GM19452 (cell line): ENCODE measurements around the gene BCAS3.
"Not testable (repeated sequence)": the region's sequence is repeated elsewhere in the genome, so short reads cannot be mapped to it uniquely, and the experiment has no call there.

Experiments
- ATAC-seq: cut with Tn5 transposase; IDR thresholded peaks from one replicate; pipeline ENCODE4 v1.9.1; 2021; ENCODE audit not compliant: unreplicated experiment

BCAS3 gene

DNA sequence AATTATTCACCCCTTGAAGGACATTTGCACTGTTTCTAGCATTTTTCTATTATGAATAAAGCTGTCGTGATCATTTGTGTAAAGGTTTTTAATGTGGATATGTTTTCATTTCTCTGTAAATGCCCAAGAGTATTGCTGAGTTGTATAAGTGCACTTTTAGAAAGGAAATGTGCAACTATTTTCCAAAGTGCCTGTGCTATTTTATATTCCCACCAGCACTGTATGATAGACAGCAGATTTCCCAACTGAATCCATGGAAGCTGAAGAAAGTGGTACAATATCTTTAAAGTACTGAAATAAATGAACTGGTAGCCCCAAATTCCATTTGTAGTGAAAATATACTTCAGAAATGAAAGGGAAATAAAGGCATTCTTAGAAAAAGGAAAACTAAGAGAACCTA, 238.4 kb downstream of the BCAS3 start:
- ATAC-seq: no peak

DNA sequence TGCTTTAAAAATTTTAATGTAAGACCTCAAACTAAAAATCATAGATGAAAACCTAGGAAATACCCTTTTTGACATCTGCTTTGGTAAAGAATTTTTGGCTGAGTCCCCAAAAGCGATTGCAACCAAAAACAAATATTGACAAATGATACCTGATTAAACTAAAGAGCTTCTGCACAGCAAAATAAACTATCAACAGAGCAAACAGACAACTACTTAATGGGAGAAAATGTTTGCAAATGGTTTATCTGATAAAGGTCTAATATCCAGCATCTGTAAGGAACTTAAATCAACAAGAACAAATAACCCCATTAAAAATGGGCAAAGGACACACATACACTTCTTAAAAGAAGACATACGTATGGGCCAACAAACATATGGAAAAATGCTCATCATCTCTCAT, 242.5 kb downstream of the BCAS3 start:
- no peak for ATAC-seq

DNA sequence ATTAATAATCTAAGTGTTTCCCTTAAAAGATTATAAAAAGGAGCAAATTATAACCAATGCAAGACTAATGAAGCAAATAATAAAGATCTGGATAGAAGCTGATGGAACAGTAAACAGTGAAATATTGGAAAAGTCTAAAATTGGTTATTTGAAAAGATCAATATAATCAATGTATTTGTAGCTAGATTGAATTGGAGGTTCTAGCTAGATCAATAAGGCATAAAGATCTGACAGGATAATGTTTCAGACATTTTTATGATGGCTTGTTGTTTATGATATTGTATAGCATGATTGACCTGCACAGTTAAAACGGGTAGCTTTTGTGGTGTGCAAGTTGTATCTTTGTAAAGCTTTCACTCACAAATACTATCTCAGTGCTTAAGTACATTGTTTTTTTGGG, 245.3 kb downstream of the BCAS3 start:
- no peak for ATAC-seq

DNA sequence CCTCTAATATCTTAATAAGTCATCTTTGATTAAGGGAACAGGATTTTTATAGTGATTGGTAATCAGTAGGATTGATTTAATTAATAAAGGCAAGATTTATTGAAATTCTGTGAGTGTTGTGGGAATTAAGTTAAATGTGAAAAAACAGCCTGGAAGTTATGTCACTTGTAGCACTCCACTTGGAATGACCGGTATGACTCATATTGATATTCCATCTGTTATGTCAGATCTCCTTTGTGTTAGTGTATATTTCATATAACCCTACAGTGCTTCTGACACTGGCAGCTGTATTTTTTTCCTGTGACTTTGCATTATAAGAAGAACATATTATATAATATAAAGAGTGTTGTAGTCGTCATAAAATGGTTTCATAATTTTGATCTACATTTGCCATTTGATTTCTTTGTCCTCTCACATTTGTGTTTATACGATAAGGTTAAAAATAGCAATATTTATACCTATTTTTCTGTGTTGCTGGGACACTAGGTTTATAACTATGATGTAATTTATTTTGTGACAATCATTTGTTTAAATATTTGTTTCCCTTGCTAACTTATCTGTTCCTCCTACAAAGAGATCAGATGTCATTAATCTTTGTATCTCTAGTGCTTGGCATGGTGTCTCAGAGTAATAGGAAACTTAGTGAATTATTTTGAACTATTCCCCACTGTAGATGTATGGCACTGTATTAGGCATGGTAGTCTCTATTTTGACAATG, 249.0 kb downstream of the BCAS3 start:
- no peak for ATAC-seq

DNA sequence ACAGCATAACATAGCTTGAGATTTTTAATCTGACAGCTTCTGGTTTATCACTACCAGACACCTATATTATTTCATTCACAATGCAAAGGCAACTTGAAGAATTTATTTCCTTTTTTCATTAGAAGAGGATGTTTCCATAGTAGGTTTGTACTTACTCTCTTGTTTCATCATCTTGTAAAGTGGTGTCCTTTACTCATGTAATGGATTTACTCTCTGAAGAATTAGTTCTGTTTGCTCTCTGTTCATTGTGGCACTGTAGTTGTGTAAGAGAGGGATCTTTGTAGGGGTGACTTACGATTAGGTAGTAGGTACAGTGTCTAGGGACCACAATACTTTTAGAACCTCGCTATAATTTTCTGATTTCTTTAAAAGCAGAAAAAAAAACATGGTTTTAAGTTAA, 256.1 kb downstream of the BCAS3 start:
- no peak for ATAC-seq

DNA sequence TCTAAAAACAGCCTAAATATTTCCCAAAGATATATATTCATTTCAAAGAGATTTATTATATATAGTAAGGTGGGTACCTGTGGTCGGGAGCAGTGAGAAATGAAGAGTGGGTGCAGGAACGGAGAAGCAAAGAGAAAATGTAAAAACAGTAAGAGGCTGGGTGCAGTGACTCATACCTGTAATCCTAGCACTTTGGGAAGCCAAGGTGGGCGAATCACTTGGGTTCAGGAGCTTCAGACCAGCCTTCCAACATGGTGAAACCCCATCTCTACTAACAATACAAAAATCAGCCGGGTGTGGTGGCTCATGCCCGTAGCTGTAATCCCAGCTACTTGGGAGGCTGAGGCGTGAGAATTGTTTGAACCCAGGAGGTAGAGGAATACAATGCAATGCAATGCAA, 257.1 kb downstream of the BCAS3 start:
- no peak for ATAC-seq

DNA sequence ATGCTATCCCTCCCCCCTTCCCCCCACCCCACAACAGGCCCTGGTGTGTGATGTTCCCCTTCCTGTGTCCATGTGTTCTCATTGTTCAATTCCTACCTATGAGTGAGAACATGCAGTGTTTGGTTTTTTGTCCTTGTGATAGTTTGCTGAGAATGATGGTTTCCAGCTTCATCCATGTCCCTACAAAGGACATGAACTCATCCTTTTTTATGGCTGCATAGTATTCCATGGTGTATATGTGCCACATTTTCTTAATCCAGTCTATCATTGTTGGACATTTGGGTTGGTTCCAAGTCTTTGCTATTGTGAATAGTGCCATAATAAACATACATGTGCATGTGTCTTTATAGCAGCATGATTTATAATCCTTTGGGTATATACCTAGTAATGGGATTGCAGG, 258.3 kb downstream of the BCAS3 start:
- not testable (repeated sequence) for ATAC-seq

DNA sequence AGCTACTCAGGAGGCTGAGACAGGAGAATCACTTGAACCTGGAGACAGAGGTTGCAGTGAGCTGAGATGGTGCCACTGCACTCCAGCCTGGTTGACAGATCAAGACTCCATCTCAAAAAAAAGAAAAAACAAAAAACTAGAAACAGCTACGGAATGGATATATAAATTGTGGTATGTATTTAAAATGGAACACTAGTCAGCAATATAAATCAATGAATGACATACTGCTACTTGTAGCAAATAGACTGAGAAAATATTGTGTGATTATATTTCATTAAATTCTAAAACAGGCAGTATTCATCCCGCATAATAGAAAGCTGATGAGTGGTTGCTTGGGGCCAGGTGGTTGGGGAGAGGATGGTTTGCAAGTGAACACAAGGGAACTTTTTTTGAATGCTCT, 261.7 kb downstream of the BCAS3 start:
- no peak for ATAC-seq

DNA sequence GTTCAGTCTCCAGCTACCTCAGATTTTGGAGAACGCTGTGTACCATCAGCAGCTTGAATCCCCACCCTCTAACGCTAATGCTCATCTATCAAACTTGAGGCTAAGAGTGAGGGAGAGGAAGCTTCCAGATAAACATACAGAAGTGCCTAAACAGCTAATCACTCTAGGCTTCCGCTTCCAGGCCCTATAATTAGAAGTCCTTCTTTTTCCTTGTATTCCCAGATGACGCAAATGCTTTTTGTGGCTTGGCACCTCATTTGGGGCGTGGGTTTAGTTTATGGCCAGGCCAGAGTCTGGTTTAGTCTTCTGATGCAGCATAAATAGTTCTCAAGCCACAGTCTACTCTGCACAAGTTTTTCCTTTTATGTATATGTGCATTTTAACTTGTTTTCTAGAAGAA, 263.4 kb downstream of the BCAS3 start:
- no peak for ATAC-seq

DNA sequence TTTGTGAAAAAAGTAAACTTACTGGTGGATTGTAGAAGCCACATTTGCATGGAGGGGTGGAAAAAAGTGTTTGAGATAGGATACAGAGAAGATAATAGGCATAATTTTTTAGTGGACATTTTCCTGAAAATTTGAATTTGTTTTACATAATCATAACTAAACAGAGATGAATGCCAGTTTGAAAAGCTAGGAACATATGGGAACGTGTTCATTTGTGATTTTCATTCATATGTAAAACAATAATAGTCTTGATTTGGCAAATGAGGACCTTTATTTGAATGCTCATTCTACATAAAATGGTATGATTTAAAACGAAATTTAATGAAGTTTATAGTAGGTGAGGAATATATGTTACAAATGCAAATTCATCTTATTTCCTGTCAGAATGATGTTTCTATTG, 263.9 kb downstream of the BCAS3 start:
- ATAC-seq: no peak

DNA sequence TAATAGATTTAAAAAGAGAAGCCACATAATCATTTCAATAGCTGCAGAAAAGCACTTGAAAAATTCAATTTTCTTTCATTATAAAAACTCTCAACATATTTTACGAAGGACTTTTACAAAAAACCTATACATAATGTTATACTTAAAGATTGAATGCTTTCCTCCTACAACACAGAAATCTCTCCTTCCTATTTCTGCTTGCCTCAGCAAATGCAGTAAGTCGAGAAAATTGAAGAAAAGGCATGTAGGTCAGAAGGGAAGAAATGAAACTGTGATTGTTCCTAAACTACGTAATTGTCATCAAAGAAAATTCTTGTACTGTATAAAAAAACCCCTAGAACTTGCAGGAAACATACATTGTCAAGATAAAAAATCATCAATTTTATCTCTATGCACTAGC, 267.1 kb downstream of the BCAS3 start:
- no peak for ATAC-seq

DNA sequence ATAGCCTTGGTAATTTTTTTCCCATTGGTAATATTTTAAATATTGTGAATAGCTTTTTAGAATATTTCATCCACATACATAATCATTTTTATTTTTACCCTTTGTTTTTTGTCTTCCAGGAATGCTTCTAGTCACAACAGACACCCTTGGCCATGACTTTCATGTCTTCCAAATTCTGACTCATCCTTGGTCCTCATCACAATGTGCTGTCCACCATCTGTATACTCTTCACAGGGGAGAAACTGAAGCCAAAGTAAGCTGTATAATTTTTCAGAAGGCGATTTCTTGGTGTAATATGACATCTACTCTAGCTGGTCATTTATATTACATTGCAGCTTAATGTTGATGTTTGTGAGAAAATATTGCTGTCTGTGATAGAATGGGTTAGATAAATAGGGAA, 269.4 kb downstream of the BCAS3 start:
- ATAC-seq: no peak

DNA sequence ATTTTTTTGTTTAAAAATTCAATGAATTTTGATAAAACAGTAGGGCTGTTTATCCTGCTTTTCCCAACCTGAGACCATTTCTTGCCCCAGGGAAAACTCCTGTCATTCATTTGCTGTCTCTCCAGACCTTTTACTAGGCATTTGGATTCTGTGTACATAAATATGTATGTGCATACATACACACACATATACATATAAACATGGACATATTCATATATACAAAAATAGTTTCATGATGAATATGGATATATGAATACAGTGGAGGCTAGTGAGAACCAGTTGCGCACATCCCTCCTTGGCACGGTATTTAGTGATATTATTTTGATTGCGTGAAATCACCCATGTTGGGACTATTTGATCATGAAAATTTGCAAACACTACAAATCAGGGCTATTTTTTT, 269.9 kb downstream of the BCAS3 start:
- no peak for ATAC-seq

DNA sequence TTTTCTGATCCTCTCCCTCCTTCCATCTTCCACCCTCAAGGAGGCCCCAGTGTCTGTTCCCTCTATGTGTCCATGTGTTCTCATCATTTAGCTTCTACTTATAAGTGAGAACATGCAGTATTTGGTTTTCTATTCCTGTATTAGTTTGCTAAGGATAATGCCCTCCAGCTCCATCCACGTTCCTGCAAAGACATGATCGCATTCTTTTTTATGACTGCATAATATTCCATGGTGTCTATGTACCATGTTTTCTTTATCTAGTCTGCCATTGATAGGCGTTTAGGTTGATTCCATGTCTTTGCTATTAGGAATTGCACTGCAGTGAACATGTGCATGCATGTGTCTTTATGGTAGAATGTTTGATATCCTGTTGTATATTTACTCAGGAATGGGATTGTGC, 275.1 kb downstream of the BCAS3 start:
- no peak for ATAC-seq

DNA sequence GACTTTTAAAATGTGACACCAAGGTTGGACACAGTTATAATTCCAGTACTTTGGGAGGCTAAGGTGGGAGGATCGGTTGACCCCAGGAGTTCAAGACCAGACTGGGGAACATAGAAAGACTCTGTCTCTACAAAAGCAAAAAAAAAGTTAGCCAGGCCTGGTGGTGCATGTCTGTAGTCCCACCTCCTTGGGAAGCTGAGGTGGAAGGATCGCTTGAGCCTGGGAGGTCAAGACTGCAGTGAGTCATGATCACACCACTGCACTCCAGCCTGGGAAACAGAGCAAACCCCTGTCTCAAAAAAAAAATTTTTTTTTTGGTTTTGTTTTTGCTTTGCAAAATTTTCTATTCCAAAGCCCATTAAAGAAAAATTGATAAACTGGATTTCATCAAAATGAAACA, 281.4 kb downstream of the BCAS3 start:
- ATAC-seq: no peak

DNA sequence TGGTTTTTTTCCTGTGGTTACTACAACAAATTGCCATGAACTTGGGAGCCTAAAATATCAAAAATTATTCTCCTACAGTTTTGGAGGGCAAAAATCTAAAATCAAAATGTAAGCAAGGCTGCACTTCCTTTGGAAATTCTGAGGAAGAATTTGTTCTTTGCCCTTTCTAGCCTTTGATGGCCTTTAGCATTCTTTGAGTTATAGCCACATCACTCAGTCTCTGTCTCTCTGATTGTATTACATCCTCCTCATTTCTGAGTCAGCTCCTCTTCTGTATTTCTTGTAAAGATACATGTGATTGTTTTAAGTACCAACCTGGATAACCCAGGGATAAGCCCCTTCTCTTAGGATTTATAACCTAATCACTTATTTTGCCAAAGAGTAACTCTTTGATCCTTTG, 282.0 kb downstream of the BCAS3 start:
- ATAC-seq: no peak

DNA sequence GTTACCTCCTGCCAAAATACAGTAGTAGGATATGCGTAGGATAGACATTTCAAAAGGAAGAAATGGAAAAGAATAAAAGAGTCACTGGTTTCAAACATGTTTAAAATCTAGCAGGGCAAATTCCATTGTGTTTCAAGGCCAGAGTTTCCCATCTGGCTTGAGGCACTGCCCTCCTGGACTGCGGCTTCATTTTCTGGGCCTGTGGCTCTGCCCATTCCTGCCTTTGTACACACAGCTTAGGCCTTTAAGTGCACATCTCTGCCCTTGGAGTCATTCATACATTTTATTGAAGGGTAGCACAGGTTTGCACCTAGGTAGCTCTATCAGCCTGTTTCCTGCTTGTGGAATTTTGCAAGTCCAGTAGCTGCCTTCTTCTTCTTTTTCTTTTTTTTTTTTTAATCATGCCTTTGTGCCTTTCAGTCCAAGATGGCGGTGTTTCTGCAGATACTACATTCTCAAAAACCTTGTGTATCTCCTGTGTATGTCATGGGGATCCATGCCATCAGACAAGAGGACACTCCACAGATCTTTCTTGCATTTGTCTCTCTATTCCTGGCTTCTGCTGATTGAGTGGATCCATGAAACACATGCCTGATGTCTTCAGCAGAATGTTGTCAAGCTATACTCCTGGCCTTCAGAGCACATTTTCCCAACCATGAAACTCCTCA, 282.9 kb downstream of the BCAS3 start:
- no peak for ATAC-seq

DNA sequence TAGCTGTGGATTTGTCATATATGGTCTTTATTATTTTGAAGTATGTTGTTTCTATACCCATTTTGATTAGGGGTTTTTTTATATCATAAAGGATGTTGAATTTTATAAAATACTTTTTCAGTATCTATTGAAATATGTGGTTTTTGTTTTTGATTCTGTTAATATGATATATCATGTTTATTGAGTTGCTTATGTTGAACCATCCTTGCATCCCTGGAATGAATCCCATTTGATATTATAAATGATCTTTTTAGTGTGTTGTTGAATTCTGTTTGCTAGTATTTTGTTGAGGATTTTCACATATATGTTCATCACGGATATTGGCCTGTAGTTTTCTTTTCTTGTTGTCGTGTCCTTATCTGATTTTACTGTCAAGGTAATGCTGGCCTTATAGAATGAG, 286.5 kb downstream of the BCAS3 start:
- no peak for ATAC-seq

DNA sequence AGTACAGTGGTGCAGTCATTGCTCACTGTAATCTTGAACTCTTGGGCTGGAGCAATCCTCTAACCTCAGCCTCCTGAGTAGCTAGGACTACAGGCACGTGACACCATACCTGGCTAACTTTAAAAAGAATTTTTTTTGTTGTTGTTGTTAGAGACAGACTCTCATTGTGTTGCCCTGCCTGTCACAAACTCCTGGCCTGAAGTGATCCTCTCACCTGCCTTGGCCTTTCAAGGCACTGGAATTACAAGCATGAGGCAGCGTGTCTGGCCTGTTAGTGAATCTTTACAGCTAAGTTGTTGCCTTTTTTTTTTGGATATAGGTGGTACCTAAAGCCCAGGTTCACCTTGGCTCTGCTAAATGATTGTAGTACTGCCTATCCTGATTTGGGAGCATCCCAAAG, 290.6 kb downstream of the BCAS3 start:
- no peak for ATAC-seq

DNA sequence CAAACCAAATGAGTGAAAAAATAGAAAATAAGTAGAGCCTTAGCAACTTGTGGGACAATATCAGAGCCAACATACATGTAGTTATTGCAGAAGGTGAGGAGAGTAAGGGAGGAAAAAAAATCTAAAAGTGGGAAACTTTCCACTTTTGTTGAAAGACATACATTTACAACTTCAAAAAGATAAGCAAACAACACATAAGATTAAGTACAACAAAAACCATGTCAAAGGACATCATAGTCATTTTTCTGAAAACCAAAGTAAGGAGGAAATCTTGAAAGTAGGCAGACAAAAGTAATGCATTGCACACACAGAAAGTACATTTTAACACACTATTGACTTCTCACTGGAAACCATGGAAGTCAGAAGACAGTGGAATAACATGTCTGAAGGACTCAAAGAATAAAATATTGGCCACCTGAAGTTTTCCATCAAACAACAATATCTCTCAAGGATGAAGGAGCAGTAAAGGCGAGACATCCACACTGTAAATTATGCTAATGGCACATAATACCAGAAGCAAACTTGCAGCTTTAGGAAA, 291.9 kb downstream of the BCAS3 start:
- ATAC-seq: no peak

DNA sequence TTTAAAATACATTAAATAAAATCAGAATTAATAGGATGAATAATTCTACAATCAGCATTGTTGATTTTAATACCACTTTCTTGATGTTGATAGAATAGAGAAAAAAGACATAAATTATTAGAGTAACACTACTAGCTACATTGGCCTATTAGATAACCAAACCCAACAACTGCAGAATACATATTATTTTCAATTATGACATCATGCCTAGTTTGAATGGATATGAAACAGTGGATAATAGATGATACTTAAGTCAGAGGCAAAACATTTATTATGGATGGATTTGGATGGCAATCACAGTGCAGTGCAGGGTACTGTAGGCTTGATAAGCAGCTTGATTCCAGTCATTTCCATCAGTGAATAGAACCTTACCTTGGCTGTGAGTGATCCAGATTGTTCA, 293.1 kb downstream of the BCAS3 start:
- no peak for ATAC-seq

DNA sequence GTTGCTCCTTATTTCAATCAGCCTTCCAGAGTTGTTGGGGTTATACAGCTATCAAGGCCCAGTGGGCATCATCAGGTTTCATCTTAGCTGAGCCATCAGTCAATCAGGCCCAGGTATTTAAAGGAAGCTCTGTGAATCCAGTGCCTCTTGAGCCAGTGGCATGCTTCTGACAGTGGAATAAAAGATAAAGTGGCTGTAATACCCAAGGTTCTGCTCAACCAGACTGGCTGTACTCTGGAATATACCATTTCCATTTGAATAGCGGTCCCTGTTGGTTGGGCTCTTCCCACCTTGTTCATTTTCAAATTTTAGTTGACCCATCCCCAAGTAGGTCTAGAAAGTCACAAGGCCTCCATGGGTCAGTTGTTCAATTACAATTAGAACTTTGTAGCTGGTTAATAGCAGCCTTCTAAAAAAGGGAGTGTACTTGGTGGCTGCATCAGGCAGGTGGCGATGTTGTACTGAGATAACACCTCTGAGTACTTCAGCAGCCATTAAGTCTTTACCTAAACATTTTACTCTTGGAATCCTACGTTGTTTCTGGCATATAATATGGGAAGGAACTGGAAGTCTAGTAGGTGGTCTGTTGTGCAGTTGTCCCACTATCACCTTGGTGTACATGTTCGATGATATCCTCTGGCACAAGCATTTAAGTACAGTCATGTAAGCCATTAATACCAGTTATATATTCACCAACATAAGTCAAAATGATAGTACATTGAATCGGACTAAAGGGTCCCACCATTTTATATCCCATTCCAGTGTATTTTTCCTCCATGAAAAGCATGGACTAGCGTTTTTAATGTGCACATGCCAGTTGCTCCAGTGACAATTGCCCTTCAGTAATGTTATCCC, 294.1 kb downstream of the BCAS3 start:
- ATAC-seq: no peak
